Measurements from ENCODE around the gene APOC4. TPM values are rescaled to one million over a fixed set of nuclear protein-coding genes. Genes with fewer than 3 reads are reported as not detected.
A peak's percentile ranks its signal among the peaks of the same experiment; 100 is the strongest.

Gene APOC4
- total and polyA plus RNA-seq, 7 donors: not detected

DNA sequence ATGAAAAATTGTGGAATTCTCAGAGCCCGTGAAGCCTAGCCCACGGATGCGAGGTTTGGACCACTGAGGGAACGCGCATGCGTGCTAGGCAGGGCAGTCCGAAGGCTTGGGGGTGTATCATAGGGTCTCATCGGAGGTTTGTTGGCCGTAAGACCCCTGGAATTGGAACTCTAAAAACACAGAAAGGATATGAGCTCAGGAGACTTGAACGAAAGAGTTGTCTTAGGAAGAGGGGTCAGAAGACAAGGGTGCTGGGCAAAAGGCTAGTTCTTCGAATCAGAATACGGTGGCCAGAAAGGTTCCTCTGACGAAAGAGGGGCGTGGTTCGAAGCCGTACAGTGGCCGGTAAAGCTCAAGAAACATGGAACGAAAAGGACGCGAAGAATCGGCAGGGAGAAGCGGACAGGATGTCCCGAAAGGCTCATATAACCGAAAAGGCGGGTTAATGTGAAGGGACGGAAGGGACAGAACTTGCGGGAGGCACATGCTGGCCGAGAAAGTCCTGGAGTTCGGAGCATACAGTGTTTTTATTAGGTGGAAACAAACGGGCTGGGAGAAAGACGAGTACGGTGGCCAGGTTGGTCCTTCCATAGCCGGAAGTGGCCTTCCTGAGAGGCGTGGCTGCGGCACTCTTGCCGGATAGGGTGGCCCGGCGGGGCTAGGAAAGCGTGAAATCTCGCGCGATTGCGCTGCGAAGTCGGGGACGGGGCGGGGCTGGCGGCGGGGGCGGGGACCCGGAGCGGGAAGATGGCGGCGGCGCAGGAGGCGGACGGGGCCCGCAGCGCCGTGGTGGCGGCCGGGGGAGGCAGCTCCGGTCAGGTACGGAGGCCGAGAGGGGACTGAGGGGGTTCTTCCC, 12.8 kb downstream of the APOC4 start, which contains the start of gene CLPTM1:
Gene CLPTM1, plus strand, starts transcription at position 732 of the 856 bp plus-strand sequence. Its CDS starts 16 bp downstream, at position 748.
- DNase-seq: peak; percentile 98
- intact Hi-C loops (cut with DNase I): loop anchor here (2.0 to 5.0 kb wide), 2 partner anchors 46 to 108 kb away; partner anchors contain the start of genes NECTIN2 and RELB
- H3K27me3 ChIP-seq: no peaks in the 10 kb centered on the region
- H3K4me1 ChIP-seq: peaks cover 0 to 50% (median 46%) of the 10 kb centered on the region in 4 donors
- H3K4me3 ChIP-seq: peak within 1 kb of the TSS; percentile 72 to 96 (median 88)
- peak within 1 kb of the TSS; percentile 88 to 95 (median 90) for H3K27ac ChIP-seq
- H3K9me3 ChIP-seq: no peaks in the 10 kb centered on the region
- peak in 2 of 4 donors; percentile 15 to 22 for TF ChIP-seq EP300 (IDR thresholded peaks at IDR 0.05)
- TF ChIP-seq POLR2A (IDR thresholded peaks at IDR 0.05): peak; percentile 55 to 69
- no peak for TF ChIP-seq CTCF (IDR thresholded peaks at IDR 0.05)
- peak; percentile 72 to 95 (median 89) for TF ChIP-seq POLR2AphosphoS5 (IDR thresholded peaks at IDR 0.05)
- 0 to 1% methylated on average over 65 of the region's 65 CpGs for WGBS, 2 donors
- peaks cover 0 to 9% (median 2%) of the 10 kb centered on the region in 4 donors for H3K36me3 ChIP-seq

DNA sequence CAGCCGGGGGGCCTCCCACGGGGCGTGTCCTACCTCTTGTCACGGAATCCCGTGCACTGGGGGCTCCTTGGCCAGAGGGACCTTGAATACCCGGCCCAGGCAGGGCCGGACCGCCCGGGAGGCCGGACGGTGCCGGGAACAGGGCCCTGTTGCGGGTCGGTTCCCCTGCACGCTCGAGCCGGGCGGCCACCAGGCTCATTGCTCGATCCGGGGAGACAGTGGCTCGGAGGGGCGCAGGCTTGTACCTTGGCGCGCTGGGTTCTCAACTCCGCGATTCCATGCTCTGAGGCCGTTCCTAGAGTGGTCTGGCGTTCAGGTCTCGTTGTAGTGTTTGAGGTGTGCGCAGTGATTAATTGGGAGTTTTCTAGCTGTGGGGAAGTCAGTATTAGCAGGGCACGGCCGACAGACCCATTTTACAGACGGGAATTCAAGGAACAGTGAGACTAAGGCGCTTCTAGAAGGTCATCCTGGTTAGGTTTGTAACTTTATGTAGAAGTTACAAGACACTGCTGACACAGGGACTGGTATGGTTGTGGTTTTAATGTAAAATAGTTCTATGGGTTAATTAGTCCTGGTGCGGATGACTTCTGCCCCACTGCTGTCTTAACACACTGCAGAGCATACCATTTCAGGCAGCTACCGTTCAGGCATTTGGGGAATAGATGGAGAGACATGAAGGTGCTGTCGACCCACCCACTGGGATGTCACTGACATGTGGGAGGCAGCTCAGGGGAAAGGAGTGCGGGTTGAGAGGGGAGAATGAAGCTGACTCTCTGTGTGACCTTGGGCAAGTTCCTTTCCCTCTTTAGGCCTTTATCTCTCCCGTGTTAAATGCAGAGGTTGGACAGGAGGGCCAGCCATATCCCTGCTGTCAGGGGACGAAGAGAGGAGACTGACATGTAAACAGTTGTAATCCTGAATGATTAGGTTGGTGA, 13.7 kb downstream of the APOC4 start:
- intact Hi-C loops (cut with DNase I): loop anchor here (2.0 kb wide), 1 partner anchor 45 kb away; the partner anchor contains the start of gene RELB
- WGBS, 2 donors: 1 to 4% methylated on average over 40 of the region's 40 CpGs
- Histone ChIP-seq H3K4me3 (peak overlapping the region; percentile 72 to 96 (median 88)), H3K36me3 (peaks cover 0 to 5% (median 0%) of the 10 kb centered on the region in 4 donors), H3K9me3 (no peaks in the 10 kb centered on the region), H3K27ac (peak overlapping the region; percentile 88 to 95 (median 90)), H3K27me3 (no peaks in the 10 kb centered on the region), H3K4me1 (peaks cover 0 to 48% (median 46%) of the 10 kb centered on the region in 4 donors)
- DNase-seq: no peak
- TF ChIP-seq POLR2AphosphoS5 (IDR thresholded peaks at IDR 0.05) (no peak), POLR2A (IDR thresholded peaks at IDR 0.05) (no peak)

DNA sequence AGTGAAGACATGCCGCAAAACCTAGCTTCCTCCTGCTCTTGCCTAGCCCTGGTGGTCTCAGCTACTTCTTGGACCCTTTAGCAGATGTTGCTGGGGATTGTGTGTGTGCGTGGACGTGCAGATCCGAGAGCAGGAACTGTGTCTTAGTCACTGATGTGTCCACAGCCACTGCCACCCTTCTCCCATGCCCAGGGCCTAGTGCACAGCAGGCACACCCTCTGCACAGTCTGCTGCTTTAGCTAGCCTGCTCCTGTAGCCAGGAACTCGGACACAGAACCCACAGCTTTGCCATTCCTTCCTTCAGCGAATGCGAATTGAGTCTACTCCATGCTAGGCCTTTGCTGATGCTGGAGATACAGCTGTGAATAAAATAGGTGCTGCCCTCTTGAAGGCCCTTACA, 15.5 kb downstream of the APOC4 start:
- DNase-seq: no peak
- Histone ChIP-seq H3K27ac (no peak overlapping the region), H3K4me3 (no peak overlapping the region), H3K9me3 (no peaks in the 10 kb centered on the region), H3K36me3 (peaks cover 0 to 23% (median 11%) of the 10 kb centered on the region in 4 donors), H3K4me1 (peaks cover 0 to 41% (median 37%) of the 10 kb centered on the region in 4 donors), H3K27me3 (no peaks in the 10 kb centered on the region)
- TF ChIP-seq POLR2A (IDR thresholded peaks at IDR 0.05) (no peak), POLR2AphosphoS5 (IDR thresholded peaks at IDR 0.05) (no peak), EP300 (IDR thresholded peaks at IDR 0.05) (no peak), CTCF (IDR thresholded peaks at IDR 0.05) (no peak)
- intact Hi-C loops (cut with DNase I): no loop called here
- WGBS, 2 donors: 87 to 88% methylated on average over 7 of the region's 7 CpGs

GRCh38 chr19:44958090-44958489, 16.1 kb downstream of the APOC4 start:
- no peak overlapping the region for H3K4me3 ChIP-seq
- no peak for DNase-seq
- H3K27me3 ChIP-seq: no peaks in the 10 kb centered on the region
- no peak overlapping the region for H3K27ac ChIP-seq
- H3K4me1 ChIP-seq: peaks cover 0 to 41% (median 36%) of the 10 kb centered on the region in 4 donors
- H3K36me3 ChIP-seq: peaks cover 0 to 28% (median 11%) of the 10 kb centered on the region in 4 donors
- H3K9me3 ChIP-seq: no peaks in the 10 kb centered on the region
- 77 to 81% methylated on average over 9 of the region's 9 CpGs for WGBS, 2 donors
- intact Hi-C loops (cut with DNase I): no loop called here
- TF ChIP-seq POLR2A (IDR thresholded peaks at IDR 0.05) (no peak), EP300 (IDR thresholded peaks at IDR 0.05) (no peak), POLR2AphosphoS5 (IDR thresholded peaks at IDR 0.05) (no peak), CTCF (IDR thresholded peaks at IDR 0.05) (no peak)
